Ishikawa (cell line): ENCODE measurements around the gene ZIC2.

Experiments used
- CEBPB ChIP-seq: IDR thresholded peaks from 2 replicates; pipeline ENCODE4 v1.6.1; 2012
- CREB1 ChIP-seq: IDR thresholded peaks from 2 replicates; pipeline ENCODE4 v1.6.1; 2012; ENCODE audit warnings: low read depth
- EGR1 ChIP-seq: IDR thresholded peaks from 2 replicates; pipeline ENCODE4 v1.6.1; 2012
- EP300 ChIP-seq: IDR thresholded peaks from 2 replicates; pipeline ENCODE4 v1.6.1; 2012; ENCODE audit warnings: borderline replicate concordance
- FOXM1 ChIP-seq: IDR thresholded peaks from 2 replicates; pipeline ENCODE4 v1.6.1; 2012; ENCODE audit warnings: low read depth, borderline replicate concordance
- NFIC ChIP-seq: IDR thresholded peaks from 2 replicates; pipeline ENCODE4 v1.6.1; 2012
- RAD21 ChIP-seq: IDR thresholded peaks from 2 replicates; pipeline ENCODE4 v1.6.1; 2012; ENCODE audit warnings: low read depth
- TAF1 ChIP-seq: IDR thresholded peaks from 2 replicates; pipeline ENCODE4 v1.6.1; 2012; ENCODE audit warnings: low read depth, mild to moderate bottlenecking
- TCF12 ChIP-seq: IDR thresholded peaks from 2 replicates; pipeline ENCODE4 v1.6.1; 2012; ENCODE audit warnings: low read depth
- TEAD4 ChIP-seq: IDR thresholded peaks from 2 replicates; pipeline ENCODE4 v1.6.1; 2012
- YY1 ChIP-seq: IDR thresholded peaks from 2 replicates; pipeline ENCODE4 v1.6.1; 2012; ENCODE audit warnings: low read depth
- ZBTB7A ChIP-seq: IDR thresholded peaks from 2 replicates; pipeline ENCODE4 v1.6.1; 2012; ENCODE audit warnings: low read depth
- TF ChIP-seq, protein P1 (sequence below): IDR thresholded peaks from 2 replicates; pipeline ENCODE4 v1.6.1; 2012; ENCODE audit warnings: low read depth, mild to moderate bottlenecking
- TF ChIP-seq, protein P2 (sequence below): IDR thresholded peaks from 2 replicates; pipeline ENCODE4 v1.6.1; 2012
- TF ChIP-seq, protein P3 (sequence below): IDR thresholded peaks from 2 replicates; pipeline ENCODE4 v1.6.1; 2012

ZIC2 gene

DNA sequence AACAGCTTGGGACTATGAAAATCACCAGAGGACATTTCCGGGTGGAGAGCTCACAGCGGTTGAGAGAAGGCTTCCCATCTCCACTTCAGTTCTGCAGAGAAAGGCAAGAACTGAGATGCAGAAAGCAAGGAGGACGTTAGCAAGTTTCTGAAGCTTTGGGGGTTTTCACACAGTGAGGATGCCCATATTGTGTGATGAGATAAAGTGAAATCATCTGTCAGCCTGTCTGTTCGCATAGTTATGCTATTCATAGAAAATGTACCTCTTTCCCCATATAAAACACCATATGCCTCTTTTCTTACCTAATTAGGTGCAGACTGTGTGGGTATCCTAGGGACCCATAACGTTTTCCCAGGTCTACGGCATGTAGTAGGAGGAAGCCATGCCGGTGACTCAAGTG lies 37.5 kb upstream of the ZIC2 start:
- TF ChIP-seq YY1 (no peak), NFIC (no peak), ZBTB7A (no peak), EP300 (no peak), TAF1 (no peak)
- TF ChIP-seq, protein P1, sequence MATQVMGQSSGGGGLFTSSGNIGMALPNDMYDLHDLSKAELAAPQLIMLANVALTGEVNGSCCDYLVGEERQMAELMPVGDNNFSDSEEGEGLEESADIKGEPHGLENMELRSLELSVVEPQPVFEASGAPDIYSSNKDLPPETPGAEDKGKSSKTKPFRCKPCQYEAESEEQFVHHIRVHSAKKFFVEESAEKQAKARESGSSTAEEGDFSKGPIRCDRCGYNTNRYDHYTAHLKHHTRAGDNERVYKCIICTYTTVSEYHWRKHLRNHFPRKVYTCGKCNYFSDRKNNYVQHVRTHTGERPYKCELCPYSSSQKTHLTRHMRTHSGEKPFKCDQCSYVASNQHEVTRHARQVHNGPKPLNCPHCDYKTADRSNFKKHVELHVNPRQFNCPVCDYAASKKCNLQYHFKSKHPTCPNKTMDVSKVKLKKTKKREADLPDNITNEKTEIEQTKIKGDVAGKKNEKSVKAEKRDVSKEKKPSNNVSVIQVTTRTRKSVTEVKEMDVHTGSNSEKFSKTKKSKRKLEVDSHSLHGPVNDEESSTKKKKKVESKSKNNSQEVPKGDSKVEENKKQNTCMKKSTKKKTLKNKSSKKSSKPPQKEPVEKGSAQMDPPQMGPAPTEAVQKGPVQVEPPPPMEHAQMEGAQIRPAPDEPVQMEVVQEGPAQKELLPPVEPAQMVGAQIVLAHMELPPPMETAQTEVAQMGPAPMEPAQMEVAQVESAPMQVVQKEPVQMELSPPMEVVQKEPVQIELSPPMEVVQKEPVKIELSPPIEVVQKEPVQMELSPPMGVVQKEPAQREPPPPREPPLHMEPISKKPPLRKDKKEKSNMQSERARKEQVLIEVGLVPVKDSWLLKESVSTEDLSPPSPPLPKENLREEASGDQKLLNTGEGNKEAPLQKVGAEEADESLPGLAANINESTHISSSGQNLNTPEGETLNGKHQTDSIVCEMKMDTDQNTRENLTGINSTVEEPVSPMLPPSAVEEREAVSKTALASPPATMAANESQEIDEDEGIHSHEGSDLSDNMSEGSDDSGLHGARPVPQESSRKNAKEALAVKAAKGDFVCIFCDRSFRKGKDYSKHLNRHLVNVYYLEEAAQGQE = no peak
- TF ChIP-seq, protein P2, sequence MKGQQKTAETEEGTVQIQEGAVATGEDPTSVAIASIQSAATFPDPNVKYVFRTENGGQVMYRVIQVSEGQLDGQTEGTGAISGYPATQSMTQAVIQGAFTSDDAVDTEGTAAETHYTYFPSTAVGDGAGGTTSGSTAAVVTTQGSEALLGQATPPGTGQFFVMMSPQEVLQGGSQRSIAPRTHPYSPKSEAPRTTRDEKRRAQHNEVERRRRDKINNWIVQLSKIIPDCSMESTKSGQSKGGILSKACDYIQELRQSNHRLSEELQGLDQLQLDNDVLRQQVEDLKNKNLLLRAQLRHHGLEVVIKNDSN = no peak

GRCh38 chr13:99944606-99945005 lies 37.0 kb upstream of the ZIC2 start:
- TF ChIP-seq, protein P1 = no peak
- TF ChIP-seq RAD21 (no peak), CREB1 (no peak)

DNA sequence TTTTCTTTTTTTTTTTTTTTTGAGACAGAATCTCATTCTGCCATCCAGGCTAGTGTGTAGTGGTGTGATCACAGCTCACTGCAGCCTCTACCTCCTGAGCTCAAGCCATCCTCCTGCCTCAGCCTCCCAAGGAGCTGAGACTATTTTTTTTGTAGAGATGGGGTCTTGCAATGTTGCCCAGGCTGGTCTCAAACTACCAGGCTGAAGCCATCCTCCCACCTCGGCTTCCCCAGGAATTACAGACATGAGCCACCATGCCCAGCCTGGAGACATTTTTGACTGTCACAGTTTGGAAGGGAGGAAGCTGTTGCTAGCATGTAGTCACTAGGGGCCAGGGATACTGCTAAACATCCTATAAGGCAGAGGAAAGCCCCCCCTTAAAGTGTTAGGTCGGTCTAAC lies 33.9 kb upstream of the ZIC2 start:
- TF ChIP-seq EP300 (no peak), TEAD4 (no peak), YY1 (no peak), ZBTB7A (no peak), RAD21 (no peak), CEBPB (no peak), FOXM1 (no peak), EGR1 (no peak), NFIC (no peak), TCF12 (no peak), CREB1 (no peak), TAF1 (no peak)
- TF ChIP-seq, protein P3, sequence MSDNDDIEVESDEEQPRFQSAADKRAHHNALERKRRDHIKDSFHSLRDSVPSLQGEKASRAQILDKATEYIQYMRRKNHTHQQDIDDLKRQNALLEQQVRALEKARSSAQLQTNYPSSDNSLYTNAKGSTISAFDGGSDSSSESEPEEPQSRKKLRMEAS = no peak
- TF ChIP-seq, protein P1 = no peak
- TF ChIP-seq, protein P2 = no peak

DNA sequence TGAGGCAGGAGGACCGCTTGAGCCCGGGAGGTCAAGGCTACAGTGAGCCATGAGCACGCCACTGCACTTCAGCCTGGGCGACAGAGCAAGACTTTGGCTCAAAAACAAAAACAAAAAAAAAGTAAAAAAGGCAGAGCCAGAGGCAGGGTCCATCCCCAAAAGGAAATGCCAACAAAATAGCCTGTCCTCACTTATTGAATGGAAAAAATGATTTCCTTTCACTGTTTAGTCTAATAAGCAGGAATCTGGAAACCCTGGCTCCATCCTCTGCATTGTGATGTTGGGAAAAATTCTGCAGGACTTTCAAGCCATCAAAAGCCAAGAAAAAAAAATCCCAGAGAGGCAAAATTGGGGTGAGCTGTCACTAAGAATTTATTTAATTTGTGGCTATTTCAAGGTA lies 33.2 kb upstream of the ZIC2 start:
- TF ChIP-seq TCF12 (no peak), EP300 (no peak), CEBPB (no peak), FOXM1 (no peak), TAF1 (no peak), NFIC (no peak), YY1 (no peak), EGR1 (no peak), ZBTB7A (no peak), RAD21 (no peak), CREB1 (no peak), TEAD4 (no peak)
- TF ChIP-seq, protein P3 = no peak
- TF ChIP-seq, protein P1 = no peak
- TF ChIP-seq, protein P2 = no peak
